A549 (cell line): ENCODE measurements around the gene NRG3. TPM values are rescaled to one million over a fixed set of nuclear protein-coding genes. Genes with fewer than 3 reads are reported as not detected.

Source experiments
- ATAC-seq, 2 experiments: fragments of 200-7000 bp in 1 of 2; fragments of >200 bp in 1 of 2; cut with Nextera tagmentation in 1 of 2; cut with Tn5 transposase in 1 of 2; 3 replicates each; pipeline versions ENCODE4 v1.8.0 to v1.9.1; 2018 to 2020; ENCODE audit warnings: mild to moderate bottlenecking in 1 of 2, moderate library complexity in 1 of 2
- CTCF ChIA-PET: fragments of 300-600 bp; sonication (Branson Sonifier 250); formaldehyde crosslinking; extraction: SDS; loops from one replicate; lab custom pipeline; 2021; ENCODE audit warnings: antibody characterized with exemption, inconsistent platforms; lab: Yijun Ruan, JAX
- POLR2A ChIA-PET: fragments of 350-600 bp; formaldehyde crosslinking; extraction: SDS; loops from one replicate; lab custom pipeline; 2021; ENCODE audit warnings: antibody characterized with exemption, inconsistent platforms; lab: Yijun Ruan, JAX
- DNase-seq, 2 experiments: peaks; one replicate each; pipeline versions ENCODE4 v3.0.0 to v3.0.0-alpha.2; 2011 to 2016; ENCODE audit warnings: low read depth in 1 of 2, low spot score in 1 of 2
- FAIRE-seq: peaks from 2 replicates; lab custom pipeline; 2011; peaks lifted over from hg19 to GRCh38; lab: Jason Lieb, UNC
- H3K27ac ChIP-seq, 2 experiments: fragments of >200 bp; sonication (Bioruptor Twin); formaldehyde crosslinking; 3 replicates each; pipeline ENCODE4 v1.5.1; 2016 to 2017
- H3K4me1 ChIP-seq: fragments of >200 bp; sonication (Bioruptor Twin); formaldehyde crosslinking; 3 replicates; pipeline ENCODE4 v1.6.1; 2016
- H3K4me2 ChIP-seq: fragments of >200 bp; sonication (Bioruptor Twin); formaldehyde crosslinking; 3 replicates; pipeline ENCODE4 v1.6.1; 2016
- H3K4me3 ChIP-seq: fragments of >200 bp; sonication (Bioruptor Twin); formaldehyde crosslinking; 3 replicates; pipeline ENCODE4 v1.5.1; 2016
- H3K9me3 ChIP-seq: fragments of >200 bp; sonication (Bioruptor Twin); formaldehyde crosslinking; 3 replicates; pipeline ENCODE4 v1.6.1; 2016
- ATOH8 ChIP-seq: fragments of 250-450 bp; sonication (Bioruptor Pico); IDR thresholded peaks from 2 replicates; pipeline ENCODE4 v1.5.0; 2020; ENCODE audit warnings: low read depth, mild to moderate bottlenecking, moderate library complexity
- BCL3 ChIP-seq: fragments of >200 bp; sonication (Bioruptor Twin); formaldehyde crosslinking; IDR thresholded peaks from 3 replicates; pipeline ENCODE4 v1.6.1; 2016
- CBX8 ChIP-seq: fragments of 200-600 bp; sonication (generic); IDR thresholded peaks from 2 replicates; pipeline ENCODE4 v1.6.1; 2016
- CEBPB ChIP-seq, 2 experiments: fragments of >200 bp in 1 of 2; sonication (Bioruptor Twin) in 1 of 2; formaldehyde crosslinking in 1 of 2; IDR thresholded peaks; 2 replicates each; pipeline ENCODE4 v1.6.1; 2012 to 2016
- CTCF ChIP-seq: fragments of >200 bp; sonication (Bioruptor Twin); formaldehyde crosslinking; IDR thresholded peaks from 3 replicates; pipeline ENCODE4 v1.5.1; 2016
- EP300 ChIP-seq, 2 experiments: fragments of >200 bp; sonication (Bioruptor Twin); formaldehyde crosslinking; IDR thresholded peaks; 2 replicates in 1 of 2; 3 replicates in 1 of 2; pipeline ENCODE4 v1.6.1; 2016 to 2017
- ESRRA ChIP-seq: fragments of 150-350 bp; IDR thresholded peaks from 2 replicates; pipeline ENCODE4 v1.6.1; 2014; ENCODE audit warnings: mild to moderate bottlenecking, low read length, borderline replicate concordance
- FOXS1 ChIP-seq: fragments of 250-450 bp; sonication (Bioruptor Pico); IDR thresholded peaks from 2 replicates; pipeline ENCODE4 v1.5.0; 2020; ENCODE audit warnings: mild to moderate bottlenecking, moderate library complexity
- HDAC2 ChIP-seq: fragments of 200-600 bp; sonication (generic); IDR thresholded peaks from 2 replicates; pipeline ENCODE4 v1.6.1; 2016
- HEYL ChIP-seq: fragments of 250-450 bp; sonication (Bioruptor Pico); IDR thresholded peaks from 2 replicates; pipeline ENCODE4 v1.8.0; 2021; ENCODE audit warnings: mild to moderate bottlenecking, moderate library complexity
- JUNB ChIP-seq: fragments of >200 bp; sonication (Bioruptor Twin); formaldehyde crosslinking; IDR thresholded peaks from 2 replicates; pipeline ENCODE4 v1.6.1; 2016
- KDM1A ChIP-seq: fragments of 200-600 bp; sonication (generic); IDR thresholded peaks from 2 replicates; pipeline ENCODE4 v1.6.1; 2016; ENCODE audit warnings: low read depth, mild to moderate bottlenecking
- MAZ ChIP-seq: fragments of 150-350 bp; IDR thresholded peaks from 2 replicates; pipeline ENCODE4 v1.6.1; 2014; ENCODE audit warnings: antibody characterized with exemption, low read depth, low read length, borderline replicate concordance
- PHF8 ChIP-seq: fragments of 200-600 bp; sonication (generic); IDR thresholded peaks from 2 replicates; pipeline ENCODE4 v1.6.1; 2016; ENCODE audit warnings: low read depth, mild to moderate bottlenecking, antibody characterized with exemption, moderate library complexity, borderline replicate concordance
- POLR2AphosphoS2 ChIP-seq: conservative IDR thresholded peaks from 2 replicates; pipeline ENCODE4 v1.6.1; 2012; ENCODE audit warnings: low read length, improper control_type of control experiment, inconsistent platforms
- REST ChIP-seq: fragments of 200-600 bp; sonication (generic); IDR thresholded peaks from 2 replicates; pipeline ENCODE4 v1.6.1; 2016; ENCODE audit warnings: antibody characterized with exemption, mild to moderate bottlenecking, moderate library complexity
- SREBF2 ChIP-seq: fragments of 450-650 bp; IDR thresholded peaks from 2 replicates; pipeline ENCODE4 v1.6.1; 2014; ENCODE audit warnings: mild to moderate bottlenecking, moderate library complexity
- ZC3H11A ChIP-seq: fragments of 450-650 bp; IDR thresholded peaks from 2 replicates; pipeline ENCODE4 v1.6.1; 2014; ENCODE audit warnings: antibody characterized with exemption, mild to moderate bottlenecking
- ZNF302 ChIP-seq: fragments of 250-450 bp; sonication (Bioruptor Pico); IDR thresholded peaks from 2 replicates; pipeline ENCODE4 v1.9.0; 2021; ENCODE audit warnings: inconsistent platforms, mild to moderate bottlenecking, moderate library complexity
- WGBS: methylation state at CpG from one replicate; pipeline ENCODE4 v1.1.6; 2017; ENCODE audit errors: missing lambda C conversion rate; 5-methylcytosine and 5-hydroxymethylcytosine counted together
- polyA plus RNA-seq, 4 experiments: library from polyadenylated mRNA; depleted of rRNA in 3 of 4; stranded (reverse); fragments of >200 nt; fragmentation: RNase III in 1 of 4; extraction: RNeasy Plus Mini Kit Qiagen cat#74134 plus additional on column Dnase treatment in 1 of 4; gene quantifications; 2 replicates in 3 of 4; 3 replicates in 1 of 4; pipeline ENCODE4 v1.2.3, GENCODE V29; 2011 to 2017
- TF ChIP-seq, protein P1 (sequence below): IDR thresholded peaks from 2 replicates; pipeline ENCODE4 v1.6.1; 2012
- TF ChIP-seq, protein P2 (sequence below): fragments of 450-650 bp; IDR thresholded peaks from 2 replicates; pipeline ENCODE4 v1.6.1; 2014; ENCODE audit warnings: antibody characterized with exemption
- TF ChIP-seq, protein P3 (sequence below): IDR thresholded peaks from 2 replicates; pipeline ENCODE4 v1.6.1; 2012
- TF ChIP-seq, protein P4 (sequence below): fragments of 250-450 bp; sonication (Bioruptor Pico); IDR thresholded peaks from 2 replicates; pipeline ENCODE4 v1.5.0; 2021; ENCODE audit warnings: mild to moderate bottlenecking, moderate library complexity, borderline replicate concordance

The NRG3 gene
- polyA plus RNA-seq, 2 of the 4 experiments (the other 2 are of a cell fraction) = not detected

GRCh38 chr10:81981724-81982123, 106.7 kb downstream of the NRG3 start:
- WGBS = 47% methylated on average over 1 of the region's 1 CpG
- POLR2A ChIA-PET = no interaction called here
- FAIRE-seq (no peak), DNase-seq (no peak)
- Histone ChIP-seq H3K4me1 (no peaks in the 10 kb centered on the region), H3K4me2 (no peak overlapping the region), H3K4me3 (no peak overlapping the region)
- TF ChIP-seq CBX8 = no peak
- TF ChIP-seq POLR2AphosphoS2 = no peak
- no peak for TF ChIP-seq JUNB
- TF ChIP-seq, all 56 proteins: peak for 0
- Histone ChIP-seq H3K9me3 (no peaks in the 10 kb centered on the region), H3K27ac (no peak overlapping the region)
- CTCF ChIA-PET = no interaction called here
- no peak for ATAC-seq

DNA sequence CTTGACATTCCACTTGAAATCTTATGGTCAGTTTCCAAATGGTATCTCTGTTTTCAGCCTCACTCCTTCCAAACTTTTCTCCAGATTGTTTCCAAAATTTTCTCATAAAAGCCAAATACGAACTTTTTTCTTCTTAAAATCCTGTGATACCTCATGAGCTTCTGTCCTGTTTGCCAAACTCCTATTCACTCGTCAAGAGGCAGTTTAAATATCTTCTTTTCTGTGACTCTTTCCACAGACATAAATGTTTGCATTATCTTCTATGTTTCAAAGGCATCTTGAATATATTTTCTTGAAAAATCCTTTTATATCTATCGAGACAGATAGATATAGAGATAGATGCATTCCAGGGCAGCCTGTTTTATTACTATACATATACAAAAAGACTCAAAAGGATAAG, 109.4 kb downstream of the NRG3 start:
- H3K27ac ChIP-seq = no peak overlapping the region
- POLR2A ChIA-PET = no interaction called here
- H3K9me3 ChIP-seq = no peaks in the 10 kb centered on the region
- TF ChIP-seq SREBF2 (no peak), HEYL (CRISPR knock-in tag) (no peak), KDM1A (no peak), REST (no peak), FOXS1 (no peak), CEBPB (IDR thresholded peaks at IDR 0.05) (no peak), BCL3 (no peak), ESRRA (no peak), POLR2AphosphoS2 (no peak)
- TF ChIP-seq, protein P1, sequence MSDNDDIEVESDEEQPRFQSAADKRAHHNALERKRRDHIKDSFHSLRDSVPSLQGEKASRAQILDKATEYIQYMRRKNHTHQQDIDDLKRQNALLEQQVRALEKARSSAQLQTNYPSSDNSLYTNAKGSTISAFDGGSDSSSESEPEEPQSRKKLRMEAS = no peak
- TF ChIP-seq, protein P2, sequence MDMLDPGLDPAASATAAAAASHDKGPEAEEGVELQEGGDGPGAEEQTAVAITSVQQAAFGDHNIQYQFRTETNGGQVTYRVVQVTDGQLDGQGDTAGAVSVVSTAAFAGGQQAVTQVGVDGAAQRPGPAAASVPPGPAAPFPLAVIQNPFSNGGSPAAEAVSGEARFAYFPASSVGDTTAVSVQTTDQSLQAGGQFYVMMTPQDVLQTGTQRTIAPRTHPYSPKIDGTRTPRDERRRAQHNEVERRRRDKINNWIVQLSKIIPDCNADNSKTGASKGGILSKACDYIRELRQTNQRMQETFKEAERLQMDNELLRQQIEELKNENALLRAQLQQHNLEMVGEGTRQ = no peak
- TF ChIP-seq, protein P3, sequence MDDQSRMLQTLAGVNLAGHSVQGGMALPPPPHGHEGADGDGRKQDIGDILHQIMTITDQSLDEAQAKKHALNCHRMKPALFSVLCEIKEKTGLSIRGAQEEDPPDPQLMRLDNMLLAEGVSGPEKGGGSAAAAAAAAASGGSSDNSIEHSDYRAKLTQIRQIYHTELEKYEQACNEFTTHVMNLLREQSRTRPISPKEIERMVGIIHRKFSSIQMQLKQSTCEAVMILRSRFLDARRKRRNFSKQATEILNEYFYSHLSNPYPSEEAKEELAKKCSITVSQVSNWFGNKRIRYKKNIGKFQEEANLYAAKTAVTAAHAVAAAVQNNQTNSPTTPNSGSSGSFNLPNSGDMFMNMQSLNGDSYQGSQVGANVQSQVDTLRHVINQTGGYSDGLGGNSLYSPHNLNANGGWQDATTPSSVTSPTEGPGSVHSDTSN = no peak
- 2% methylated on average over 3 of the region's 3 CpGs for WGBS
- CTCF ChIA-PET = no interaction called here
- no peak for FAIRE-seq
- H3K4me2 ChIP-seq = no peak overlapping the region
- H3K4me3 ChIP-seq = no peak overlapping the region
- no peaks in the 10 kb centered on the region for H3K4me1 ChIP-seq
- no peak for ATAC-seq
- DNase-seq = no peak

DNA sequence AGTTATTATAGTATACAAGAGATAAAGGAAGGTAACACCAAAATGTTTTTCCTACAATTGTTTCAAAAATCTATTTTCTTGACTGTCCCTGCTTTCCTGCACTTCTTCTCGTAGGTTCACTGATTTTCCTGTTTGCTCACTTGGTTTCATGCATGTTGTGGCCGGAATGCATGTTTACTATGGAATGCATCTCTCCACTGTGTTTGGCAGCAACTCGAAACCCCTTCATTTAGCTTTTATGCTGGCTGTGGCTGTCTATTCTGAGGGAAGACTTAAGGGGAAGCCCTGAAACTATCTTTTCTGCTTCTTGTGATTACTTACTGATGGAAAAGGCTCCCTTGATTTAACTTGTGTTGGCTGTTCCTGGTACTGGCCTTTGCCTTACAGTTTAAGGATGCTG, 120.3 kb downstream of the NRG3 start:
- FAIRE-seq (no peak), DNase-seq (no peak), ATAC-seq (no peak)
- Histone ChIP-seq H3K4me2 (no peak overlapping the region), H3K4me1 (no peaks in the 10 kb centered on the region), H3K9me3 (no peaks in the 10 kb centered on the region), H3K27ac (no peak overlapping the region), H3K4me3 (no peak overlapping the region)
- CTCF ChIA-PET = no interaction called here
- 8% methylated on average over 3 of the region's 3 CpGs for whole genome bisulfite sequencing
- POLR2A ChIA-PET = no interaction called here
- no peak for TF ChIP-seq PHF8
- no peak for TF ChIP-seq CBX8
- no peak for TF ChIP-seq MAZ
- TF ChIP-seq EP300 (IDR thresholded peaks at IDR 0.05) = no peak
- TF ChIP-seq, protein P4, sequence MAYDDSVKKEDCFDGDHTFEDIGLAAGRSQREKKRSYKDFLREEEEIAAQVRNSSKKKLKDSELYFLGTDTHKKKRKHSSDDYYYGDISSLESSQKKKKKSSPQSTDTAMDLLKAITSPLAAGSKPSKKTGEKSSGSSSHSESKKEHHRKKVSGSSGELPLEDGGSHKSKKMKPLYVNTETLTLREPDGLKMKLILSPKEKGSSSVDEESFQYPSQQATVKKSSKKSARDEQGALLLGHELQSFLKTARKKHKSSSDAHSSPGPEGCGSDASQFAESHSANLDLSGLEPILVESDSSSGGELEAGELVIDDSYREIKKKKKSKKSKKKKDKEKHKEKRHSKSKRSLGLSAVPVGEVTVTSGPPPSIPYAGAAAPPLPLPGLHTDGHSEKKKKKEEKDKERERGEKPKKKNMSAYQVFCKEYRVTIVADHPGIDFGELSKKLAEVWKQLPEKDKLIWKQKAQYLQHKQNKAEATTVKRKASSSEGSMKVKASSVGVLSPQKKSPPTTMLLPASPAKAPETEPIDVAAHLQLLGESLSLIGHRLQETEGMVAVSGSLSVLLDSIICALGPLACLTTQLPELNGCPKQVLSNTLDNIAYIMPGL = no peak
- no peak for TF ChIP-seq ZNF302 (CRISPR knock-in tag)
- no peak for TF ChIP-seq FOXS1
- no peak for TF ChIP-seq ZC3H11A
- TF ChIP-seq HDAC2 = no peak
- TF ChIP-seq SREBF2 = no peak
- no peak for TF ChIP-seq CTCF
- TF ChIP-seq ATOH8 (CRISPR knock-in tag) = no peak
